Large intestine (tissue), 3 donors: ENCODE data around the gene FBXO30. TPM values are rescaled to one million over a fixed set of nuclear protein-coding genes. Genes with fewer than 3 reads are reported as not detected.

Experiments used
- DNase-seq, 2 donors: peaks; one replicate each; pipeline versions ENCODE4 v3.0.0 to v3.0.0-alpha.2; 2013
- H3K27ac ChIP-seq: one replicate; pipeline ENCODE4 v1.5.1; 2013; ENCODE audit warnings: low read length
- H3K27me3 ChIP-seq: 2 replicates; pipeline ENCODE4 v1.6.1; 2013; ENCODE audit warnings: low read length; ENCODE audit not compliant: control insufficient read depth, insufficient read depth
- H3K36me3 ChIP-seq: 2 replicates; pipeline ENCODE4 v1.6.1; 2013; ENCODE audit warnings: low read length; ENCODE audit not compliant: control insufficient read depth, insufficient read depth
- H3K4me1 ChIP-seq: one replicate; pipeline ENCODE4 v1.6.1; 2013; ENCODE audit warnings: low read length; ENCODE audit not compliant: control insufficient read depth, insufficient read depth
- H3K4me3 ChIP-seq: one replicate; pipeline ENCODE4 v1.5.1; 2013; ENCODE audit warnings: low read length
- H3K9me3 ChIP-seq: one replicate; pipeline ENCODE4 v1.6.1; 2013; ENCODE audit warnings: mild to moderate bottlenecking, low read depth, low read length, moderate library complexity; ENCODE audit not compliant: control insufficient read depth
- WGBS: methylation state at CpG from one replicate; pipeline ENCODE4 v1.1.5; 2013; ENCODE audit warnings: low lambda C conversion rate; ENCODE audit not compliant: insufficient coverage; 5-methylcytosine and 5-hydroxymethylcytosine counted together
- polyA plus RNA-seq: library from polyadenylated mRNA; unstranded; fragments of 120-200 nt; gene quantifications from one replicate; pipeline ENCODE4 v1.2.1, GENCODE V29; 2013

Gene FBXO30
- polyA plus RNA-seq, 1 donor: 11.9 TPM

- Histone ChIP-seq H3K9me3 (no peaks in the 10 kb centered on the region), H3K27ac (no peak overlapping the region), H3K4me3 (no peak overlapping the region), H3K36me3 (no peaks in the 10 kb centered on the region), H3K27me3 (no peaks in the 10 kb centered on the region), H3K4me1 (no peaks in the 10 kb centered on the region)
- 100% methylated on average over 1 of the region's 3 CpGs for WGBS
- no peak for DNase-seq
Measured at GRCh38 chr6:145842693-145843546, 28.3 kb upstream of the FBXO30 start.

GRCh38 chr6:145841668-145842067 lies 27.1 kb upstream of the FBXO30 start:
- H3K27ac ChIP-seq: no peak overlapping the region
- WGBS: 100% methylated on average over 1 of the region's 2 CpGs
- H3K4me1 ChIP-seq: no peaks in the 10 kb centered on the region
- no peak overlapping the region for H3K4me3 ChIP-seq
- H3K27me3 ChIP-seq: no peaks in the 10 kb centered on the region
- H3K9me3 ChIP-seq: no peaks in the 10 kb centered on the region
- H3K36me3 ChIP-seq: no peaks in the 10 kb centered on the region
- DNase-seq: no peak

GRCh38 chr6:145839653-145840052 lies 25.1 kb upstream of the FBXO30 start:
- H3K27ac ChIP-seq: no peak overlapping the region

GRCh38 chr6:145838305-145838704 lies 23.7 kb upstream of the FBXO30 start:
- Histone ChIP-seq H3K4me1 (no peaks in the 10 kb centered on the region), H3K36me3 (no peaks in the 10 kb centered on the region), H3K9me3 (no peaks in the 10 kb centered on the region), H3K27ac (no peak overlapping the region), H3K4me3 (no peak overlapping the region), H3K27me3 (no peaks in the 10 kb centered on the region)
- DNase-seq: no peak
- 100% methylated on average over 1 of the region's 1 CpG for WGBS

More at GRCh38 chr6:145839653-145840052, 25.1 kb upstream of the FBXO30 start:
- no peak overlapping the region for H3K4me3 ChIP-seq
- no peak for DNase-seq
- H3K9me3 ChIP-seq: no peaks in the 10 kb centered on the region
- no peaks in the 10 kb centered on the region for H3K27me3 ChIP-seq
- no peaks in the 10 kb centered on the region for H3K36me3 ChIP-seq
- no peaks in the 10 kb centered on the region for H3K4me1 ChIP-seq

- no peaks in the 10 kb centered on the region for H3K9me3 ChIP-seq
- H3K4me1 ChIP-seq: no peaks in the 10 kb centered on the region
- no peak for DNase-seq
- H3K4me3 ChIP-seq: no peak overlapping the region
- no peak overlapping the region for H3K27ac ChIP-seq
- WGBS: no CpG with 5 or more reads among the region's 1 CpG
- H3K36me3 ChIP-seq: no peaks in the 10 kb centered on the region
- H3K27me3 ChIP-seq: no peaks in the 10 kb centered on the region
Measured at GRCh38 chr6:145836772-145837171, 22.2 kb upstream of the FBXO30 start.

- no peaks in the 10 kb centered on the region for H3K4me1 ChIP-seq
- H3K36me3 ChIP-seq: no peaks in the 10 kb centered on the region
- H3K4me3 ChIP-seq: no peak overlapping the region
- DNase-seq: no peak
- no peaks in the 10 kb centered on the region for H3K9me3 ChIP-seq
- no peak overlapping the region for H3K27ac ChIP-seq
- no peaks in the 10 kb centered on the region for H3K27me3 ChIP-seq
- WGBS: 100% methylated on average over 1 of the region's 2 CpGs
Measured at GRCh38 chr6:145836170-145836569, 21.6 kb upstream of the FBXO30 start.

- H3K27ac ChIP-seq: no peak overlapping the region
- no peaks in the 10 kb centered on the region for H3K4me1 ChIP-seq
- no peaks in the 10 kb centered on the region for H3K36me3 ChIP-seq
- no peaks in the 10 kb centered on the region for H3K9me3 ChIP-seq
- H3K4me3 ChIP-seq: no peak overlapping the region
- DNase-seq: no peak
- no peaks in the 10 kb centered on the region for H3K27me3 ChIP-seq
Measured at GRCh38 chr6:145830612-145831011, 16.0 kb upstream of the FBXO30 start.

GRCh38 chr6:145829950-145830349 lies 15.4 kb upstream of the FBXO30 start:
- WGBS: no CpG with 5 or more reads among the region's 2 CpGs
- DNase-seq: no peak
- Histone ChIP-seq H3K36me3 (no peaks in the 10 kb centered on the region), H3K27ac (no peak overlapping the region), H3K4me1 (no peaks in the 10 kb centered on the region), H3K27me3 (no peaks in the 10 kb centered on the region), H3K9me3 (no peaks in the 10 kb centered on the region), H3K4me3 (no peak overlapping the region)

GRCh38 chr6:145829102-145829501 lies 14.5 kb upstream of the FBXO30 start:
- Histone ChIP-seq H3K27me3 (no peaks in the 10 kb centered on the region), H3K4me3 (no peak overlapping the region), H3K27ac (no peak overlapping the region), H3K36me3 (no peaks in the 10 kb centered on the region), H3K4me1 (no peaks in the 10 kb centered on the region), H3K9me3 (no peaks in the 10 kb centered on the region)
- DNase-seq: no peak
- no CpG with 5 or more reads among the region's 2 CpGs for WGBS

- Histone ChIP-seq H3K4me1 (no peaks in the 10 kb centered on the region), H3K27ac (no peak overlapping the region), H3K9me3 (no peaks in the 10 kb centered on the region), H3K4me3 (no peak overlapping the region), H3K27me3 (no peaks in the 10 kb centered on the region), H3K36me3 (no peaks in the 10 kb centered on the region)
- no peak for DNase-seq
- WGBS: 100% methylated on average over 1 of the region's 3 CpGs
Measured at GRCh38 chr6:145824344-145824743, 9.7 kb upstream of the FBXO30 start.

GRCh38 chr6:145823328-145823944 lies 8.8 kb upstream of the FBXO30 start:
- no CpG with 5 or more reads among the region's 1 CpG for WGBS

More at GRCh38 chr6:145823328-145823944, 8.8 kb upstream of the FBXO30 start:
- H3K27ac ChIP-seq: no peak overlapping the region
- no peaks in the 10 kb centered on the region for H3K27me3 ChIP-seq
- DNase-seq: no peak
- H3K4me3 ChIP-seq: no peak overlapping the region
- H3K9me3 ChIP-seq: no peaks in the 10 kb centered on the region
- H3K36me3 ChIP-seq: no peaks in the 10 kb centered on the region
- H3K4me1 ChIP-seq: no peaks in the 10 kb centered on the region
